K562 (cell line): Measurements from ENCODE around the gene NANOG. TPM values are rescaled to one million over a fixed set of nuclear protein-coding genes. Genes with fewer than 3 reads are reported as not detected.

ENCODE experiments used
- ATAC-seq: fragments of 200-7000 bp; cut with Tn5 transposase; 3 replicates; pipeline ENCODE4 v1.9.1; 2020; ENCODE audit warnings: moderate library complexity
- BruUV-seq: library from RNA; stranded (reverse); fragments of 400-500 nt; replicated peaks from 2 replicates; lab custom pipeline; 2021; lab: Mats Ljungman, UMichigan
- CTCF ChIA-PET: fragments of 300-600 bp; formaldehyde crosslinking; extraction: SDS; loops from one replicate; lab custom pipeline; 2021; ENCODE audit warnings: low intra/inter-chr PET ratio; lab: Yijun Ruan, JAX
- POLR2A ChIA-PET: fragments of 300-600, 350-650 bp; sonication (Branson Sonifier 250); formaldehyde crosslinking; extraction: SDS; loops from one replicate; lab custom pipeline; 2021; ENCODE audit warnings: antibody characterized with exemption, inconsistent platforms; lab: Yijun Ruan, JAX
- DNase-seq, 4 experiments: peaks; one replicate each; pipeline versions ENCODE4 v3.0.0 to v3.0.0-alpha.2; 2011 to 2018; ENCODE audit warnings: low spot score in 3 of 4, mixed read lengths in 3 of 4; ENCODE audit errors: extremely low read depth in 1 of 4
- FAIRE-seq: peaks from 2 replicates; lab custom pipeline; 2011; peaks lifted over from hg19 to GRCh38; lab: Jason Lieb, UNC
- H2AFZ ChIP-seq: 2 replicates; pipeline ENCODE4 v1.6.0; 2011; ENCODE audit warnings: low read depth, low read length, control low read depth, inconsistent platforms
- H3K27ac ChIP-seq: fragments of 200-600 bp; 3 replicates; pipeline ENCODE4 v1.8.0; 2011; ENCODE audit warnings: low read depth, mild to moderate bottlenecking, control low read depth, inconsistent platforms, low read length, moderate library complexity, mixed read lengths; ENCODE audit errors: extremely low read depth
- H3K27me3 ChIP-seq, 2 experiments: fragments of 300-600 bp in 1 of 2; 2 replicates in 1 of 2; 3 replicates in 1 of 2; pipeline versions ENCODE4 v1.6.0 to v1.8.0; 2011; ENCODE audit warnings: inconsistent platforms in 2 of 2, low read length in 2 of 2, mild to moderate bottlenecking in 1 of 2, mixed read lengths in 1 of 2, moderate library complexity in 1 of 2; ENCODE audit not compliant: control insufficient read depth in 2 of 2, insufficient read depth in 2 of 2
- H3K36me3 ChIP-seq: fragments of 300-600 bp; 3 replicates; pipeline ENCODE4 v1.8.0; 2011; ENCODE audit warnings: mild to moderate bottlenecking, low read length, inconsistent platforms; ENCODE audit not compliant: control insufficient read depth, insufficient read depth
- H3K4me1 ChIP-seq, 2 experiments: fragments of 200-600 bp in 1 of 2; replicated peaks in 1 of 2; 2 replicates in 1 of 2; 3 replicates in 1 of 2; pipeline versions ENCODE4 v1.5.1 to v1.8.0; 2011; ENCODE audit warnings: inconsistent platforms in 2 of 2, low read length in 2 of 2, mild to moderate bottlenecking in 1 of 2, mixed read lengths in 1 of 2, moderate library complexity in 1 of 2; ENCODE audit not compliant: control insufficient read depth in 2 of 2, insufficient read depth in 2 of 2
- H3K4me2 ChIP-seq: 2 replicates; pipeline ENCODE4 v1.6.1; 2011; ENCODE audit warnings: low read length, control low read depth, inconsistent platforms, mixed read lengths; ENCODE audit not compliant: insufficient read depth
- H3K4me3 ChIP-seq: fragments of 200-600 bp; sonication (generic), shearing (Covaris generic); 2 replicates; pipeline ENCODE4 v1.5.1; 2016; ENCODE audit warnings: control low read depth, inconsistent platforms
- H3K79me2 ChIP-seq: fragments of 200-600 bp; 3 replicates; pipeline ENCODE4 v1.8.0; 2011; ENCODE audit warnings: low read length, inconsistent platforms; ENCODE audit not compliant: control insufficient read depth, insufficient read depth
- H3K9ac ChIP-seq, 2 experiments: 2 replicates each; pipeline versions ENCODE4 v1.6.0 to v1.6.1; 2011; ENCODE audit warnings: low read depth in 2 of 2, low read length in 2 of 2, control low read depth in 1 of 2, inconsistent platforms in 1 of 2, mild to moderate bottlenecking in 1 of 2, mixed read lengths in 1 of 2; ENCODE audit not compliant: insufficient read depth in 1 of 2
- H3K9me1 ChIP-seq: one replicate; pipeline ENCODE4 v1.6.0; 2011; ENCODE audit warnings: inconsistent platforms, mild to moderate bottlenecking, low read length, moderate library complexity; ENCODE audit not compliant: control insufficient read depth, insufficient read depth
- H3K9me3 ChIP-seq: replicated peaks from 2 replicates; pipeline ENCODE4 v1.5.1; 2011; ENCODE audit warnings: low read depth, low read length, inconsistent platforms; ENCODE audit not compliant: control insufficient read depth, insufficient read depth
- H4K20me1 ChIP-seq: replicated peaks from 2 replicates; pipeline ENCODE4 v1.6.1; 2011; ENCODE audit warnings: low read length, inconsistent platforms, mixed read lengths; ENCODE audit not compliant: control insufficient read depth, insufficient read depth
- ESRRA ChIP-seq: fragments of 450-650 bp; IDR thresholded peaks from 2 replicates; pipeline ENCODE4 v1.6.1; 2014; ENCODE audit warnings: low read depth, mild to moderate bottlenecking, moderate library complexity, borderline replicate concordance
- FOXM1 ChIP-seq, 2 experiments: fragments of 450-650 bp in 1 of 2; sonication (generic) in 1 of 2; formaldehyde crosslinking in 1 of 2; IDR thresholded peaks; 2 replicates each; pipeline versions ENCODE4 v1.6.1 to v1.9.0; 2017 to 2022; ENCODE audit warnings: low read depth in 2 of 2, mild to moderate bottlenecking in 2 of 2, missing genetic modification reagents in 1 of 2, moderate library complexity in 1 of 2
- KAT2B ChIP-seq: IDR thresholded peaks from one replicate; pipeline ENCODE4 v1.6.1; 2012; ENCODE audit warnings: low read depth, mild to moderate bottlenecking, control low read depth, inconsistent platforms, low read length, moderate library complexity
- MAZ ChIP-seq, 2 experiments: fragments of 450-650 bp in 1 of 2; sonication (generic) in 1 of 2; formaldehyde crosslinking; IDR thresholded peaks in 1 of 2; conservative IDR thresholded peaks in 1 of 2; 2 replicates each; pipeline versions ENCODE4 v1.4.0 to v1.5.0; 2020; ENCODE audit warnings: mild to moderate bottlenecking in 1 of 2, missing genetic modification reagents in 1 of 2
- MCM7 ChIP-seq, 2 experiments: fragments of 450-650 bp; IDR thresholded peaks; 2 replicates each; pipeline ENCODE4 v1.6.1; 2016 to 2018
- NCOR1 ChIP-seq: fragments of 450-650 bp; IDR thresholded peaks from 2 replicates; pipeline ENCODE4 v1.6.1; 2016; ENCODE audit warnings: mild to moderate bottlenecking, moderate library complexity
- NRF1 ChIP-seq, 2 experiments: fragments of 450-650 bp; IDR thresholded peaks in 1 of 2; conservative IDR thresholded peaks in 1 of 2; 2 replicates each; pipeline ENCODE4 v1.6.1; 2014; ENCODE audit warnings: mild to moderate bottlenecking in 2 of 2
- RAD51 ChIP-seq: fragments of 450-650 bp; IDR thresholded peaks from 2 replicates; pipeline ENCODE4 v1.7.1; 2016; ENCODE audit warnings: low read depth, mild to moderate bottlenecking, borderline replicate concordance
- RBBP5 ChIP-seq: fragments of 200-600 bp; sonication (generic); IDR thresholded peaks from 2 replicates; pipeline ENCODE4 v1.6.1; 2012; ENCODE audit warnings: borderline replicate concordance, mild to moderate bottlenecking, low read length, control low read depth, inconsistent platforms; ENCODE audit not compliant: insufficient read depth, poor library complexity, severe bottlenecking
- SMAD1 ChIP-seq: fragments of 150-350 bp; IDR thresholded peaks from 2 replicates; pipeline ENCODE4 v1.6.1; 2014; ENCODE audit warnings: low read length, low read depth; ENCODE audit not compliant: partially characterized antibody
- U2AF1 ChIP-seq: fragments of 200-400 bp; formaldehyde crosslinking; optimal IDR thresholded peaks from 2 replicates; pipeline ENCODE3; 2017; ENCODE audit warnings: mild to moderate bottlenecking, low read depth, low read length, moderate library complexity
- U2AF2 ChIP-seq: fragments of 200-400 bp; formaldehyde crosslinking; optimal IDR thresholded peaks from 2 replicates; pipeline ENCODE3; 2017; ENCODE audit warnings: low read depth, mild to moderate bottlenecking, low read length
- ZFP30 ChIP-seq: fragments of 250-450 bp; sonication (Bioruptor Pico); IDR thresholded peaks from 2 replicates; pipeline ENCODE4 v1.8.0; 2022; ENCODE audit warnings: moderate library complexity, mild to moderate bottlenecking, inconsistent platforms, borderline replicate concordance
- ZNF12 ChIP-seq: sonication (generic); formaldehyde crosslinking; IDR thresholded peaks from 2 replicates; pipeline ENCODE4 v1.4.0; 2020; ENCODE audit warnings: mild to moderate bottlenecking, missing genetic modification reagents
- ZNF146 ChIP-seq: IDR thresholded peaks from one replicate; pipeline ENCODE4 v1.6.1; 2018; ENCODE audit warnings: missing compliant biosample characterization; ENCODE audit not compliant: unreplicated experiment
- ZNF445 ChIP-seq: fragments of 250-450 bp; sonication (Bioruptor Pico); IDR thresholded peaks from 2 replicates; pipeline ENCODE4 v1.4.0; 2020; ENCODE audit warnings: low read depth, mild to moderate bottlenecking, moderate library complexity
- WGBS: fragments of 100-300 bp; shearing (Covaris generic); methylation state at CpG from one replicate; pipeline ENCODE4 v1.1.6; 2016; ENCODE audit warnings: low coverage, mixed read lengths; ENCODE audit not compliant: insufficient coverage; ENCODE audit errors: missing lambda C conversion rate; 5-methylcytosine and 5-hydroxymethylcytosine counted together
- in situ Hi-C: fragments of 300-500 bp; cut with MboI; formaldehyde crosslinking; loops from 4 replicates; pipeline ENCODE4 v1.15.0; 2018; ENCODE audit warnings: inconsistent platforms, mixed read lengths
- intact Hi-C: fragments of 100-400 bp; cut with micrococcal nuclease; formaldehyde crosslinking; loops from 2 replicates; pipeline ENCODE4 v1.14.2; 2022
- polyA plus RNA-seq, 8 experiments: library from polyadenylated mRNA; depleted of rRNA in 4 of 8; stranded (reverse) in 5 of 8; unstranded in 3 of 8; fragments of >200 nt; fragmentation: Nextera tagmentation in 2 of 8; fragmentation: Illumina TruSeq in 1 of 8; extraction: Ambion mirVana in 2 of 8; extraction: Trizol in 1 of 8; gene quantifications; 2 replicates each; pipeline versions ENCODE4 v1.2.1 to v1.2.3, GENCODE V29; 2011 to 2014; ENCODE audit warnings: inconsistent platforms in 1 of 8, missing spikeins in 1 of 8
- total RNA-seq, 7 experiments: library from RNA; depleted of rRNA in 6 of 7; stranded (reverse); fragments of >200 nt in 6 of 7; fragmentation: Illumina TruSeq in 2 of 7; extraction: Trizol in 2 of 7; gene quantifications; 2 replicates each; pipeline versions ENCODE4 v1.2.1 to v1.2.3, GENCODE V29; 2011 to 2021; ENCODE audit warnings: low replicate concordance in 1 of 7
- TF ChIP-seq, protein P1 (sequence below): fragments of 450-650 bp; IDR thresholded peaks from one replicate; pipeline ENCODE4 v1.6.1; 2018; ENCODE audit warnings: mild to moderate bottlenecking, moderate library complexity; ENCODE audit not compliant: partially characterized antibody
- TF ChIP-seq, protein P2 (sequence below): fragments of 250-450 bp; sonication (Bioruptor Pico); IDR thresholded peaks from 2 replicates; pipeline ENCODE4 v1.8.0; 2022; ENCODE audit warnings: inconsistent platforms, mild to moderate bottlenecking, moderate library complexity, borderline replicate concordance
- TF ChIP-seq, protein P3 (sequence below): fragments of 250-450 bp; sonication (Bioruptor Pico); IDR thresholded peaks from 2 replicates; pipeline ENCODE4 v1.6.1; 2021; ENCODE audit warnings: mild to moderate bottlenecking
- TF ChIP-seq, protein P4 (sequence below): fragments of 250-450 bp; sonication (Bioruptor Pico); IDR thresholded peaks from 2 replicates; pipeline ENCODE4 v1.8.0; 2021; ENCODE audit warnings: moderate library complexity, mild to moderate bottlenecking, inconsistent platforms

Gene NANOG
- total and polyA plus RNA-seq, 9 of the 15 experiments (the other 6 are each of a cell fraction or from before 2014, with no cell fraction given), result 0.04 TPM; not detected in 8

DNA sequence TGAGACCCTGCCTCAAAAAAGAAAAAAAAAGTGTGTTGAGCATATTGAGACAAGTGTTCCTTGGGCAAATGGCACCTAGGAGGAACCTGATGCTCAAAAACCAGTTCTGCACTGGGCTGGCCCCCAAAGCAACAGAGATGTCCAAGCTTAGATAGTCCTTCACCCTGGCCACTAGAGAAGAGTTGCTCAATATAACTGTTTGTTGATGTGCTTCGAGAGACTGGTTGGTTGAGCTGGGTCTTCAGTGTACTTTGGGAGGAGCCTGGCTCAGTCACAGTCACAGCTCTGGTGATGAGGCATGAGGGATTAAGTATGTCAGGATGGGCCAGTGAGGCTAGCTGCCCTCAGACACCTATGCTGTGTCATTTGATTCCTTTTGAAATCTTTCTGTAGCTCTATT is 45.5 kb downstream of the NANOG start:
- peaks cover 2 to 3% of the 10 kb centered on the region in 2 experiments; a peak in 1 of 5 replicates for H3K27me3 ChIP-seq
- ChIA-PET POLR2A (no interaction called here), CTCF (no interaction called here)
- in situ Hi-C loops, result no loop called here
- ATAC-seq (no peak), FAIRE-seq (no peak), DNase-seq (no peak)
- H2AFZ ChIP-seq, result no peak overlapping the region
- H3K79me2 ChIP-seq, result no peaks in the 10 kb centered on the region
- no peak overlapping the region for H3K4me2 ChIP-seq
- H3K9me1 ChIP-seq, result no peaks in the 10 kb centered on the region
- BruUV-seq, result no TSS peak
- intact Hi-C loops, result no loop called here
- H3K27ac ChIP-seq, result no peak overlapping the region
- TF ChIP-seq SMAD1 (no peak), ZFP30 (CRISPR knock-in tag) (no peak), RBBP5 (no peak), MAZ (CRISPR knock-in tag; conservative IDR thresholded peaks at IDR 0.05 in 1 of 2, IDR thresholded peaks at IDR 0.05 in 1 of 2) (no peak), ESRRA (no peak), U2AF2 (no peak), KAT2B (no peak), ZNF445 (no peak), RAD51 (no peak), ZNF146 (CRISPR knock-in tag) (no peak), U2AF1 (no peak), ZNF12 (no peak), MCM7 (IDR thresholded peaks at IDR 0.05) (no peak), FOXM1 (IDR thresholded peaks at IDR 0.05; ENCODE audit: low read depth) (no peak), FOXM1 (CRISPR knock-in tag; IDR thresholded peaks at IDR 0.05; ENCODE audit: low read depth) (no peak), NCOR1 (no peak), NRF1 (conservative IDR thresholded peaks at IDR 0.05 in 1 of 2, IDR thresholded peaks at IDR 0.05 in 1 of 2) (no peak)
- TF ChIP-seq, protein P1, sequence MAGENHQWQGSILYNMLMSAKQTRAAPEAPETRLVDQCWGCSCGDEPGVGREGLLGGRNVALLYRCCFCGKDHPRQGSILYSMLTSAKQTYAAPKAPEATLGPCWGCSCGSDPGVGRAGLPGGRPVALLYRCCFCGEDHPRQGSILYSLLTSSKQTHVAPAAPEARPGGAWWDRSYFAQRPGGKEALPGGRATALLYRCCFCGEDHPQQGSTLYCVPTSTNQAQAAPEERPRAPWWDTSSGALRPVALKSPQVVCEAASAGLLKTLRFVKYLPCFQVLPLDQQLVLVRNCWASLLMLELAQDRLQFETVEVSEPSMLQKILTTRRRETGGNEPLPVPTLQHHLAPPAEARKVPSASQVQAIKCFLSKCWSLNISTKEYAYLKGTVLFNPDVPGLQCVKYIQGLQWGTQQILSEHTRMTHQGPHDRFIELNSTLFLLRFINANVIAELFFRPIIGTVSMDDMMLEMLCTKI, result no peak
- TF ChIP-seq, protein P2, sequence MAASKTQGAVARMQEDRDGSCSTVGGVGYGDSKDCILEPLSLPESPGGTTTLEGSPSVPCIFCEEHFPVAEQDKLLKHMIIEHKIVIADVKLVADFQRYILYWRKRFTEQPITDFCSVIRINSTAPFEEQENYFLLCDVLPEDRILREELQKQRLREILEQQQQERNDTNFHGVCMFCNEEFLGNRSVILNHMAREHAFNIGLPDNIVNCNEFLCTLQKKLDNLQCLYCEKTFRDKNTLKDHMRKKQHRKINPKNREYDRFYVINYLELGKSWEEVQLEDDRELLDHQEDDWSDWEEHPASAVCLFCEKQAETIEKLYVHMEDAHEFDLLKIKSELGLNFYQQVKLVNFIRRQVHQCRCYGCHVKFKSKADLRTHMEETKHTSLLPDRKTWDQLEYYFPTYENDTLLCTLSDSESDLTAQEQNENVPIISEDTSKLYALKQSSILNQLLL (CRISPR knock-in tag), result no peak
- TF ChIP-seq, protein P3, sequence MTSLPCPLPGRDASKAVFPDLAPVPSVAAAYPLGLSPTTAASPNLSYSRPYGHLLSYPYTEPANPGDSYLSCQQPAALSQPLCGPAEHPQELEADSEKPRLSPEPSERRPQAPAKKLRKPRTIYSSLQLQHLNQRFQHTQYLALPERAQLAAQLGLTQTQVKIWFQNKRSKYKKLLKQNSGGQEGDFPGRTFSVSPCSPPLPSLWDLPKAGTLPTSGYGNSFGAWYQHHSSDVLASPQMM (CRISPR knock-in tag), result no peak
- TF ChIP-seq, protein P4, sequence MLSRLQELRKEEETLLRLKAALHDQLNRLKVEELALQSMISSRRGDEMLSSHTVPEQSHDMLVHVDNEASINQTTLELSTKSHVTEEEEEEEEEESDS, result no peak
- H3K9ac ChIP-seq, result no peak overlapping the region
- no peaks in the 10 kb centered on the region for H3K9me3 ChIP-seq
- no peaks in the 10 kb centered on the region for H4K20me1 ChIP-seq
- no CpG with 5 or more reads among the region's 1 CpG for WGBS
- H3K4me1 ChIP-seq, result no peaks in the 10 kb centered on the region; a peak in 1 of 5 replicates
- H3K36me3 ChIP-seq, result no peaks in the 10 kb centered on the region
- no peak overlapping the region for H3K4me3 ChIP-seq
